Stomach (tissue), 9 donors: Measurements from ENCODE around the gene IQSEC1. TPM values are rescaled to one million over a fixed set of nuclear protein-coding genes. Genes with fewer than 3 reads are reported as not detected.

ENCODE experiments used
- DNase-seq, 2 donors: peaks; one replicate each; pipeline versions ENCODE4 v3.0.0 to v3.0.0-alpha.2; 2013 to 2019
- H3K27ac ChIP-seq, 5 donors: fragments of 200-600 bp in 4 of 5; sonication (generic) in 4 of 5; one replicate each; pipeline ENCODE4 v1.5.1; 2013 to 2019; ENCODE audit warnings: mild to moderate bottlenecking in 1 of 5, moderate library complexity in 1 of 5
- H3K27me3 ChIP-seq, 3 donors: fragments of 200-600 bp; sonication (generic); one replicate each; pipeline ENCODE4 v1.5.1; 2017 to 2019; ENCODE audit warnings: mixed run types in 1 of 3
- H3K36me3 ChIP-seq, 4 donors: fragments of 200-600 bp; sonication (generic); 1 replicate in 3 of 4; 2 replicates in 1 of 4; pipeline ENCODE4 v1.5.1; 2016 to 2019
- H3K4me1 ChIP-seq, 4 donors: fragments of 200-600 bp; sonication (generic); one replicate each; pipeline ENCODE4 v1.5.1; 2016 to 2019
- H3K4me3 ChIP-seq, 4 donors: fragments of 200-600 bp; sonication (generic) in 3 of 4; one replicate each; pipeline ENCODE4 v1.5.1; 2016 to 2019; ENCODE audit warnings: mild to moderate bottlenecking in 1 of 4
- H3K9me3 ChIP-seq, 4 donors: fragments of 200-600 bp; sonication (generic); one replicate each; pipeline ENCODE4 v1.5.1; 2016 to 2019
- CTCF ChIP-seq, 7 experiments: fragments of 450-650 bp in 4 of 7; fragments of 200-600 bp in 3 of 7; sonication (generic) in 3 of 7; IDR thresholded peaks; one replicate each; pipeline ENCODE4 v1.5.1; 2016 to 2019; ENCODE audit warnings: antibody characterized with exemption in 7 of 7, control low read depth in 2 of 7, mild to moderate bottlenecking in 1 of 7
- EP300 ChIP-seq: sonication (generic); formaldehyde crosslinking; IDR thresholded peaks from one replicate; pipeline ENCODE4 v1.6.1; 2017; ENCODE audit warnings: antibody characterized with exemption
- POLR2A ChIP-seq, 4 donors: fragments of 450-650 bp; IDR thresholded peaks; one replicate each; pipeline ENCODE4 v1.6.1; 2016; ENCODE audit warnings: antibody characterized with exemption in 4 of 4, control low read depth in 2 of 4, mild to moderate bottlenecking in 1 of 4, moderate library complexity in 1 of 4
- POLR2AphosphoS5 ChIP-seq, 3 donors: sonication (generic); formaldehyde crosslinking; IDR thresholded peaks; one replicate each; pipeline ENCODE4 v1.6.1; 2016; ENCODE audit warnings: antibody characterized with exemption in 3 of 3
- WGBS, 5 donors: extraction: QIAGEN DNeasy Blood & Tissue Kit in 3 of 5; methylation state at CpG; one replicate each; pipeline versions ENCODE4 v1.1.5 to v1.1.7; 2013 to 2018; 5-methylcytosine and 5-hydroxymethylcytosine counted together
- intact Hi-C: fragments of 100-400 bp; cut with DNase I; formaldehyde crosslinking; loops from one replicate; pipeline ENCODE4 v1.15.1; 2023; ENCODE audit warnings: low total_unique reads
- polyA plus RNA-seq, 3 donors: library from polyadenylated mRNA; stranded (reverse); fragments of 200-250 nt; gene quantifications; one replicate each; pipeline ENCODE4 v1.2.3, GENCODE V29; 2013
- total RNA-seq, 5 donors: library from RNA; depleted of rRNA; stranded (reverse); fragments of >200 nt; gene quantifications; one replicate each; pipeline versions ENCODE4 v1.1.0 to v1.2.3, GENCODE V29; 2014 to 2016
- donor health status: healthy with polysubstance abuse.
- donor health status: Bipolar disorder and iron deficiency.
- donor health status: healthy.

The IQSEC1 gene
- total and polyA plus RNA-seq, 8 donors, result 6.7 to 46.9 (median 20.8) TPM

- H3K9me3 ChIP-seq, result peaks cover 0 to 11% (median 5%) of the 10 kb centered on the region in 4 donors
- no peaks in the 10 kb centered on the region for H3K36me3 ChIP-seq
- H3K27me3 ChIP-seq, result peaks cover 0 to 18% (median 8%) of the 10 kb centered on the region in 3 donors
- intact Hi-C loops, result no loop called here
- peak overlapping the region; percentile 36 to 42 (median 40) for H3K4me3 ChIP-seq
- 9 to 22% (median 10%) methylated on average over 9 to 28 of the region's 28 CpGs for WGBS, 5 donors
- DNase-seq, result peak; percentile 76 to 81
- TF ChIP-seq EP300, result no peak
- no peak for TF ChIP-seq POLR2A (IDR thresholded peaks at IDR 0.05)
- TF ChIP-seq POLR2AphosphoS5 (IDR thresholded peaks at IDR 0.05), result no peak
- TF ChIP-seq CTCF (IDR thresholded peaks at IDR 0.05), result no peak
- no peak overlapping the region for H3K27ac ChIP-seq
- H3K4me1 ChIP-seq, result peaks cover 14 to 18% (median 16%) of the 10 kb centered on the region in 4 donors
Observed at GRCh38 chr3:12869035-12869621, 204.1 kb downstream of the IQSEC1 start.

GRCh38 chr3:12868039-12869034 lies 204.9 kb downstream of the IQSEC1 start:
- TF ChIP-seq CTCF (IDR thresholded peaks at IDR 0.05), result peak in 5 of 7 experiments; percentile 79 to 90 (median 87)
- no peak for TF ChIP-seq POLR2A (IDR thresholded peaks at IDR 0.05)
- peak in 2 of 3 donors; percentile 18 to 63 for TF ChIP-seq POLR2AphosphoS5 (IDR thresholded peaks at IDR 0.05)
- Histone ChIP-seq H3K27ac (peak overlapping the region in 1 of 5 donors; percentile 38), H3K27me3 (peaks cover 0 to 18% (median 8%) of the 10 kb centered on the region in 3 donors), H3K9me3 (peaks cover 0 to 11% (median 5%) of the 10 kb centered on the region in 4 donors), H3K4me1 (peaks cover 14 to 18% (median 16%) of the 10 kb centered on the region in 4 donors), H3K36me3 (no peaks in the 10 kb centered on the region), H3K4me3 (peak overlapping the region; percentile 36 to 42 (median 40))
- intact Hi-C loops, result no loop called here
- DNase-seq, result peak; percentile 85 to 95
- WGBS, 5 donors, result 20 to 29% (median 22%) methylated on average over 32 to 45 of the region's 45 CpGs

GRCh38 chr3:12866836-12867235 lies 206.4 kb downstream of the IQSEC1 start:
- 72 to 82% (median 79%) methylated on average over 6 of the region's 6 CpGs for WGBS, 5 donors
- intact Hi-C loops, result no loop called here
- Histone ChIP-seq H3K27ac (no peak overlapping the region), H3K27me3 (peaks cover 0 to 18% (median 8%) of the 10 kb centered on the region in 3 donors), H3K4me3 (no peak overlapping the region), H3K4me1 (peaks cover 14 to 18% (median 16%) of the 10 kb centered on the region in 4 donors), H3K36me3 (no peaks in the 10 kb centered on the region), H3K9me3 (peaks cover 0 to 11% (median 5%) of the 10 kb centered on the region in 4 donors)
- TF ChIP-seq POLR2AphosphoS5 (IDR thresholded peaks at IDR 0.05) (no peak), POLR2A (IDR thresholded peaks at IDR 0.05) (no peak), CTCF (IDR thresholded peaks at IDR 0.05) (no peak)
- DNase-seq, result no peak

- DNase-seq, result no peak
- peaks cover 0 to 11% (median 5%) of the 10 kb centered on the region in 4 donors for H3K9me3 ChIP-seq
- WGBS, 5 donors, result 82 to 95% (median 88%) methylated on average over 4 of the region's 4 CpGs
- intact Hi-C loops, result no loop called here
- no peak overlapping the region for H3K4me3 ChIP-seq
- H3K36me3 ChIP-seq, result no peaks in the 10 kb centered on the region
- peaks cover 0 to 18% (median 8%) of the 10 kb centered on the region in 3 donors for H3K27me3 ChIP-seq
- TF ChIP-seq EP300 (no peak), CTCF (IDR thresholded peaks at IDR 0.05) (no peak), POLR2AphosphoS5 (IDR thresholded peaks at IDR 0.05) (no peak), POLR2A (IDR thresholded peaks at IDR 0.05) (no peak)
- H3K27ac ChIP-seq, result no peak overlapping the region
- peaks cover 14 to 18% (median 16%) of the 10 kb centered on the region in 4 donors for H3K4me1 ChIP-seq
Observed at GRCh38 chr3:12865271-12865670, 208.0 kb downstream of the IQSEC1 start.
